Neural cell (in vitro differentiated cells): ENCODE results near the gene SRC. TPM values are rescaled to one million over a fixed set of nuclear protein-coding genes. Genes with fewer than 3 reads are reported as not detected.

Source experiments
- H2AFZ ChIP-seq: fragments of 200-600, 300-800 bp; sonication (generic), shearing (Covaris generic); 2 replicates; pipeline ENCODE4 v1.6.0; 2014; ENCODE audit warnings: low read depth, mild to moderate bottlenecking, antibody characterized with exemption, low read length, moderate library complexity
- H3F3A ChIP-seq: fragments of 200-600 bp; shearing (Covaris generic); 2 replicates; pipeline ENCODE4 v1.6.1; 2016; ENCODE audit warnings: mild to moderate bottlenecking, moderate library complexity, mixed read lengths, antibody characterized with exemption, low read length; ENCODE audit not compliant: insufficient read depth, poor library complexity, severe bottlenecking
- H3K27ac ChIP-seq: fragments of 200-600, 300-800 bp; sonication (generic), shearing (Covaris generic); 2 replicates; pipeline ENCODE4 v1.5.1; 2014; ENCODE audit warnings: mild to moderate bottlenecking, low read length, moderate library complexity
- H3K27me3 ChIP-seq: fragments of 300-800, 200-600 bp; sonication (generic), shearing (Covaris generic); 2 replicates; pipeline ENCODE4 v1.6.0; 2014; ENCODE audit warnings: mild to moderate bottlenecking, low read depth, low read length, moderate library complexity; ENCODE audit not compliant: insufficient read depth
- H3K36me3 ChIP-seq: fragments of 300-800, 200-600 bp; sonication (generic), shearing (Covaris generic); 2 replicates; pipeline ENCODE4 v1.5.1; 2014; ENCODE audit warnings: mild to moderate bottlenecking, antibody characterized with exemption, low read length, moderate library complexity; ENCODE audit not compliant: insufficient read depth
- H3K4me2 ChIP-seq: fragments of 300-800, 200-600 bp; sonication (generic), shearing (Covaris generic); 2 replicates; pipeline ENCODE4 v1.6.0; 2014; ENCODE audit warnings: mild to moderate bottlenecking, low read length
- H3K4me3 ChIP-seq: fragments of 300-800, 200-600 bp; sonication (generic), shearing (Covaris generic); 2 replicates; pipeline ENCODE4 v1.5.1; 2014; ENCODE audit warnings: mild to moderate bottlenecking, low read length, moderate library complexity
- H3K79me2 ChIP-seq: fragments of 200-600 bp; shearing (Covaris generic); replicated peaks from 2 replicates; pipeline ENCODE4 v1.6.0; 2014; ENCODE audit warnings: mild to moderate bottlenecking, low read length, moderate library complexity; ENCODE audit not compliant: insufficient read depth
- H3K9ac ChIP-seq: fragments of 300-800, 200-600 bp; sonication (generic), shearing (Covaris generic); 2 replicates; pipeline ENCODE4 v1.6.1; 2016; ENCODE audit warnings: mild to moderate bottlenecking, low read length, mixed read lengths
- H3K9me2 ChIP-seq: fragments of 200-600 bp; shearing (Covaris generic); 2 replicates; pipeline ENCODE4 v1.6.1; 2016; ENCODE audit warnings: mild to moderate bottlenecking, low read length, mixed read lengths; ENCODE audit not compliant: insufficient read depth
- H3K9me3 ChIP-seq: fragments of 200-600, 300-800 bp; sonication (generic), shearing (Covaris generic); 2 replicates; pipeline ENCODE4 v1.6.1; 2016; ENCODE audit warnings: mild to moderate bottlenecking, mixed run types, low read length, moderate library complexity, mixed read lengths
- H4K20me1 ChIP-seq: fragments of 200-600 bp; shearing (Covaris generic); 2 replicates; pipeline ENCODE4 v1.6.1; 2016; ENCODE audit warnings: mild to moderate bottlenecking, mixed run types; ENCODE audit not compliant: insufficient read depth
- CTCF ChIP-seq: fragments of 450-650 bp; IDR thresholded peaks from 2 replicates; pipeline ENCODE4 v1.5.1; 2014; ENCODE audit warnings: antibody characterized with exemption, mild to moderate bottlenecking, moderate library complexity; ENCODE audit not compliant: poor library complexity, severe bottlenecking
- EP300 ChIP-seq: fragments of 450-650 bp; conservative IDR thresholded peaks from 2 replicates; pipeline ENCODE4 v1.6.1; 2014; ENCODE audit warnings: antibody characterized with exemption, mild to moderate bottlenecking, moderate library complexity; ENCODE audit not compliant: poor library complexity, severe bottlenecking
- EZH2 ChIP-seq: fragments of 200-600, 300-800 bp; shearing (Covaris generic), sonication (generic); IDR thresholded peaks from 2 replicates; pipeline ENCODE4 v1.6.1; 2014; ENCODE audit warnings: antibody characterized with exemption, low read length, borderline replicate concordance, mild to moderate bottlenecking; ENCODE audit not compliant: insufficient read depth, poor library complexity, severe bottlenecking
- MXI1 ChIP-seq: fragments of 450-650 bp; conservative IDR thresholded peaks from 2 replicates; pipeline ENCODE4 v1.6.1; 2014; ENCODE audit warnings: antibody characterized with exemption, mild to moderate bottlenecking; ENCODE audit not compliant: poor library complexity, severe bottlenecking
- POLR2AphosphoS5 ChIP-seq: IDR thresholded peaks from 2 replicates; pipeline ENCODE4 v1.6.1; 2012
- RAD21 ChIP-seq: fragments of 450-650 bp; conservative IDR thresholded peaks from 2 replicates; pipeline ENCODE4 v1.6.1; 2014; ENCODE audit warnings: antibody characterized with exemption, mild to moderate bottlenecking, moderate library complexity
- REST ChIP-seq: IDR thresholded peaks from 2 replicates; pipeline ENCODE4 v1.6.1; 2012; ENCODE audit warnings: borderline replicate concordance
- SMC3 ChIP-seq: fragments of 450-650 bp; conservative IDR thresholded peaks from 2 replicates; pipeline ENCODE4 v1.6.1; 2014; ENCODE audit warnings: antibody characterized with exemption, mild to moderate bottlenecking, moderate library complexity; ENCODE audit not compliant: poor library complexity
- TAF1 ChIP-seq: IDR thresholded peaks from 2 replicates; pipeline ENCODE4 v1.6.1; 2012; ENCODE audit warnings: low read depth
- polyA plus RNA-seq: library from polyadenylated mRNA; depleted of rRNA; stranded (reverse); fragments of >200 nt; gene quantifications from 2 replicates; pipeline ENCODE4 v1.2.3, GENCODE V29; 2014

SRC gene
- polyA plus RNA-seq, 1 donor from 2014 or later = 39.0 TPM

GRCh38 chr20:37316116-37316774 lies 29.7 kb upstream of the SRC start:
- Histone ChIP-seq H3K79me2 (no peaks in the 10 kb centered on the region), H3K27ac (no peak overlapping the region), H3F3A (no peaks in the 10 kb centered on the region), H3K9me3 (no peaks in the 10 kb centered on the region), H3K27me3 (no peaks in the 10 kb centered on the region), H3K9ac (no peak overlapping the region), H3K36me3 (no peaks in the 10 kb centered on the region), H3K4me3 (no peak overlapping the region), H2AFZ (no peak overlapping the region), H4K20me1 (no peaks in the 10 kb centered on the region), H3K9me2 (no peaks in the 10 kb centered on the region), H3K4me2 (no peak overlapping the region)
- TF ChIP-seq MXI1 (no peak), CTCF (no peak), TAF1 (no peak), SMC3 (no peak), EZH2 (no peak)

GRCh38 chr20:37316775-37317170 lies 29.2 kb upstream of the SRC start:
- H3K4me3 ChIP-seq = no peak overlapping the region
- no peak overlapping the region for H3K4me2 ChIP-seq
- TF ChIP-seq POLR2AphosphoS5 (no peak), RAD21 (no peak), SMC3 (no peak), TAF1 (no peak), EP300 (no peak), MXI1 (no peak), EZH2 (no peak), REST (no peak), CTCF (no peak)
- H3K9me3 ChIP-seq = no peaks in the 10 kb centered on the region
- H3K27me3 ChIP-seq = no peaks in the 10 kb centered on the region
- no peaks in the 10 kb centered on the region for H4K20me1 ChIP-seq
- H2AFZ ChIP-seq = no peak overlapping the region
- H3K36me3 ChIP-seq = no peaks in the 10 kb centered on the region
- no peak overlapping the region for H3K27ac ChIP-seq
- H3K9me2 ChIP-seq = no peaks in the 10 kb centered on the region
- no peak overlapping the region for H3K9ac ChIP-seq
- H3K79me2 ChIP-seq = no peaks in the 10 kb centered on the region
- no peaks in the 10 kb centered on the region for H3F3A ChIP-seq
